Measurements from ENCODE around the gene HERC6.

HERC6 gene

GRCh38 chr4:88420844-88421243 lies 42.2 kb downstream of the HERC6 start:
- TF ChIP-seq FOXM1 (IDR thresholded peaks at IDR 0.05; ENCODE audit: borderline replicate concordance, low read depth) (no peak), NFIC (IDR thresholded peaks at IDR 0.05) (no peak), TAF1 (IDR thresholded peaks at IDR 0.05; ENCODE audit: low read depth) (no peak), YY1 (IDR thresholded peaks at IDR 0.05; ENCODE audit: low read depth) (no peak), MAX (IDR thresholded peaks at IDR 0.05) (no peak), USF1 (IDR thresholded peaks at IDR 0.05) (no peak), TCF12 (IDR thresholded peaks at IDR 0.05; ENCODE audit: low read depth) (no peak), CEBPB (IDR thresholded peaks at IDR 0.05) (no peak), EGR1 (IDR thresholded peaks at IDR 0.05) (no peak)

- TF ChIP-seq USF1 (IDR thresholded peaks at IDR 0.05) (no peak), TCF12 (IDR thresholded peaks at IDR 0.05; ENCODE audit: low read depth) (no peak), ZBTB7A (IDR thresholded peaks at IDR 0.05; ENCODE audit: low read depth) (no peak), YY1 (IDR thresholded peaks at IDR 0.05; ENCODE audit: low read depth) (no peak), TEAD4 (IDR thresholded peaks at IDR 0.05) (no peak), EP300 (IDR thresholded peaks at IDR 0.05; ENCODE audit: borderline replicate concordance) (no peak), MAX (IDR thresholded peaks at IDR 0.05) (no peak), NFIC (IDR thresholded peaks at IDR 0.05) (no peak), CEBPB (IDR thresholded peaks at IDR 0.05) (no peak)
Observed at GRCh38 chr4:88422403-88422802, 43.8 kb downstream of the HERC6 start.

GRCh38 chr4:88429401-88429800 lies 50.7 kb downstream of the HERC6 start:
- TF ChIP-seq YY1 (IDR thresholded peaks at IDR 0.05; ENCODE audit: low read depth) (no peak), REST (IDR thresholded peaks at IDR 0.05; ENCODE audit: low read depth) (no peak), CREB1 (IDR thresholded peaks at IDR 0.05; ENCODE audit: low read depth) (no peak), FOXM1 (IDR thresholded peaks at IDR 0.05; ENCODE audit: borderline replicate concordance, low read depth) (no peak), TAF1 (IDR thresholded peaks at IDR 0.05; ENCODE audit: low read depth) (no peak), EGR1 (IDR thresholded peaks at IDR 0.05) (no peak), MAX (IDR thresholded peaks at IDR 0.05) (no peak)

GRCh38 chr4:88435987-88436693 lies 57.5 kb downstream of the HERC6 start:
- TF ChIP-seq YY1 (IDR thresholded peaks at IDR 0.05; ENCODE audit: low read depth) = no peak
- TF ChIP-seq MAX (IDR thresholded peaks at IDR 0.05) = no peak
- TF ChIP-seq TAF1 (IDR thresholded peaks at IDR 0.05; ENCODE audit: low read depth) = no peak

- TF ChIP-seq CEBPB (IDR thresholded peaks at IDR 0.05) = peak; percentile 88
Observed at GRCh38 chr4:88437873-88438272, 59.2 kb downstream of the HERC6 start.

GRCh38 chr4:88439161-88439760 lies 60.6 kb downstream of the HERC6 start:
- no peak for TF ChIP-seq FOXM1 (IDR thresholded peaks at IDR 0.05; ENCODE audit: borderline replicate concordance, low read depth)
- no peak for TF ChIP-seq EGR1 (IDR thresholded peaks at IDR 0.05)
- TF ChIP-seq TCF12 (IDR thresholded peaks at IDR 0.05; ENCODE audit: low read depth) = no peak
- TF ChIP-seq USF1 (IDR thresholded peaks at IDR 0.05) = no peak
- TF ChIP-seq CREB1 (IDR thresholded peaks at IDR 0.05; ENCODE audit: low read depth) = no peak
- TF ChIP-seq MAX (IDR thresholded peaks at IDR 0.05) = no peak
- TF ChIP-seq TAF1 (IDR thresholded peaks at IDR 0.05; ENCODE audit: low read depth) = no peak
- no peak for TF ChIP-seq REST (IDR thresholded peaks at IDR 0.05; ENCODE audit: low read depth)
- no peak for TF ChIP-seq EP300 (IDR thresholded peaks at IDR 0.05; ENCODE audit: borderline replicate concordance)
- no peak for TF ChIP-seq CEBPB (IDR thresholded peaks at IDR 0.05)
- TF ChIP-seq ZBTB7A (IDR thresholded peaks at IDR 0.05; ENCODE audit: low read depth) = no peak
- no peak for TF ChIP-seq YY1 (IDR thresholded peaks at IDR 0.05; ENCODE audit: low read depth)
- no peak for TF ChIP-seq TEAD4 (IDR thresholded peaks at IDR 0.05)
- TF ChIP-seq RAD21 (IDR thresholded peaks at IDR 0.05; ENCODE audit: low read depth) = no peak
- TF ChIP-seq NFIC (IDR thresholded peaks at IDR 0.05) = no peak
